HepG2 (cell line): ENCODE results near the gene SLC39A1. TPM values are rescaled to one million over a fixed set of nuclear protein-coding genes. Genes with fewer than 3 reads are reported as not detected.
A peak's percentile ranks its signal among the peaks of the same experiment; 100 is the strongest.

Experiments
- ATAC-seq: fragments of 200-7000 bp; cut with Tn5 transposase; 3 replicates; pipeline ENCODE4 v1.9.1; 2020; ENCODE audit warnings: mild to moderate bottlenecking, moderate library complexity
- BruUV-seq: library from RNA; stranded (reverse); fragments of 400-500 nt; replicated peaks from 2 replicates; lab custom pipeline; 2021; lab: Mats Ljungman, UMichigan
- CTCF ChIA-PET: fragments of 300-600 bp; formaldehyde crosslinking; extraction: SDS; loops from one replicate; lab custom pipeline; 2021; ENCODE audit warnings: low total read pairs, inconsistent platforms, low intra/inter-chr PET ratio; lab: Yijun Ruan, JAX
- POLR2A ChIA-PET: fragments of 350-600 bp; sonication (Branson Sonifier 250); formaldehyde crosslinking; loops from one replicate; lab custom pipeline; 2020; ENCODE audit warnings: antibody characterized with exemption, inconsistent platforms; lab: Yijun Ruan, JAX
- DNase-seq: peaks from one replicate; pipeline ENCODE4 v3.0.0-alpha.2; 2015; ENCODE audit warnings: low spot score
- FAIRE-seq: peaks from 3 replicates; lab custom pipeline; 2011; peaks lifted over from hg19 to GRCh38; lab: Jason Lieb, UNC
- H2AFZ ChIP-seq: one replicate; pipeline ENCODE4 v1.6.1; 2011; ENCODE audit warnings: low read length, inconsistent platforms
- H3K27ac ChIP-seq: fragments of 300-600 bp; 3 replicates; pipeline ENCODE4 v1.8.0; 2011; ENCODE audit warnings: mixed run types, mild to moderate bottlenecking, mixed read lengths, low read length, inconsistent platforms; ENCODE audit not compliant: insufficient read depth; ENCODE audit errors: extremely low read length
- H3K27me3 ChIP-seq, 2 experiments: fragments of 200-600 bp in 1 of 2; 2 replicates in 1 of 2; 3 replicates in 1 of 2; pipeline versions ENCODE4 v1.6.0 to v1.8.0; 2011; ENCODE audit warnings: low read length in 2 of 2, mild to moderate bottlenecking in 2 of 2, moderate library complexity in 2 of 2, inconsistent platforms in 1 of 2; ENCODE audit not compliant: insufficient read depth in 2 of 2, control insufficient read depth in 1 of 2
- H3K36me3 ChIP-seq, 2 experiments: fragments of 200-600 bp in 1 of 2; replicated peaks in 1 of 2; 2 replicates in 1 of 2; 3 replicates in 1 of 2; pipeline versions ENCODE4 v1.5.1 to v1.8.0; 2011; ENCODE audit warnings: low read length in 2 of 2, inconsistent platforms in 1 of 2; ENCODE audit not compliant: insufficient read depth in 2 of 2, control insufficient read depth in 1 of 2
- H3K4me1 ChIP-seq: 2 replicates; pipeline ENCODE4 v1.5.1; 2012; ENCODE audit warnings: low read length, inconsistent platforms; ENCODE audit not compliant: insufficient read depth
- H3K4me2 ChIP-seq: 2 replicates; pipeline ENCODE4 v1.6.0; 2011; ENCODE audit warnings: low read depth, low read length, inconsistent platforms
- H3K4me3 ChIP-seq, 3 experiments: fragments of 200-600 bp in 1 of 3; sonication (generic), shearing (Covaris generic) in 1 of 3; replicated peaks in 1 of 3; 2 replicates each; pipeline ENCODE4 v1.5.1; 2011 to 2016; ENCODE audit warnings: low read length in 3 of 3, inconsistent platforms in 2 of 3, low read depth in 2 of 3, mild to moderate bottlenecking in 2 of 3, control low read depth in 1 of 3, mixed read lengths in 1 of 3; ENCODE audit not compliant: insufficient read depth in 1 of 3
- H3K79me2 ChIP-seq: one replicate; pipeline ENCODE4 v1.6.1; 2011; ENCODE audit warnings: low read length, inconsistent platforms; ENCODE audit not compliant: insufficient read depth
- H3K9ac ChIP-seq: 2 replicates; pipeline ENCODE4 v1.6.0; 2011; ENCODE audit warnings: mild to moderate bottlenecking, low read depth, low read length, inconsistent platforms; ENCODE audit not compliant: insufficient read depth
- H3K9me3 ChIP-seq: 2 replicates; pipeline ENCODE4 v1.5.1; 2012; ENCODE audit warnings: mild to moderate bottlenecking, low read length
- H4K20me1 ChIP-seq: 2 replicates; pipeline ENCODE4 v1.6.0; 2011; ENCODE audit warnings: inconsistent platforms, mild to moderate bottlenecking, low read length, moderate library complexity; ENCODE audit not compliant: insufficient read depth
- CBX5 ChIP-seq: sonication (generic); formaldehyde crosslinking; IDR thresholded peaks from 2 replicates; pipeline ENCODE4 v1.4.0; 2020; ENCODE audit warnings: missing genetic modification reagents, borderline replicate concordance
- JUND ChIP-seq: sonication (generic); formaldehyde crosslinking; IDR thresholded peaks from 2 replicates; pipeline ENCODE4 v1.8.0; 2022; ENCODE audit warnings: mild to moderate bottlenecking, missing genetic modification reagents
- KLF11 ChIP-seq: IDR thresholded peaks from 2 replicates; pipeline ENCODE4 v1.6.1; 2016; ENCODE audit warnings: missing compliant biosample characterization
- NFIC ChIP-seq: IDR thresholded peaks from 2 replicates; pipeline ENCODE4 v1.6.1; 2012; ENCODE audit warnings: mild to moderate bottlenecking, low read length, inconsistent platforms
- NONO ChIP-seq, 2 experiments: fragments of 450-650 bp in 1 of 2; sonication (generic) in 1 of 2; formaldehyde crosslinking in 1 of 2; IDR thresholded peaks in 1 of 2; conservative IDR thresholded peaks in 1 of 2; 2 replicates each; pipeline versions ENCODE4 v1.6.1 to v1.8.0; 2017 to 2022; ENCODE audit warnings: mild to moderate bottlenecking in 1 of 2, missing genetic modification reagents in 1 of 2, moderate library complexity in 1 of 2
- POLR2AphosphoS5 ChIP-seq: IDR thresholded peaks from 2 replicates; pipeline ENCODE4 v1.6.1; 2012; ENCODE audit warnings: low read depth, low read length
- POLR2G ChIP-seq: fragments of 200-400 bp; formaldehyde crosslinking; IDR thresholded peaks from 2 replicates; pipeline ENCODE4 v1.6.1; 2018; ENCODE audit warnings: mild to moderate bottlenecking, low read depth, low read length, moderate library complexity
- RBM22 ChIP-seq: fragments of 200-400 bp; formaldehyde crosslinking; optimal IDR thresholded peaks from 2 replicates; pipeline ENCODE3; 2017; ENCODE audit warnings: mild to moderate bottlenecking, low read length, moderate library complexity
- ZNF225 ChIP-seq: sonication (generic); formaldehyde crosslinking; IDR thresholded peaks from 2 replicates; pipeline ENCODE4 v1.4.0; 2020; ENCODE audit warnings: mild to moderate bottlenecking, missing genetic modification reagents
- ZNF496 ChIP-seq: sonication (generic); formaldehyde crosslinking; IDR thresholded peaks from 2 replicates; pipeline ENCODE4 v1.8.1; 2023; ENCODE audit warnings: mild to moderate bottlenecking, moderate library complexity, missing genetic modification reagents; ENCODE audit not compliant: insufficient replicate concordance
- ZNF512 ChIP-seq: sonication (generic); formaldehyde crosslinking; IDR thresholded peaks from 2 replicates; pipeline ENCODE4 v1.4.0; 2020; ENCODE audit warnings: mild to moderate bottlenecking, missing genetic modification reagents
- WGBS: methylation state at CpG from one replicate; pipeline ENCODE4 v1.1.6; 2017; ENCODE audit warnings: low lambda C conversion rate; 5-methylcytosine and 5-hydroxymethylcytosine counted together
- in situ Hi-C: cut with HindIII; loops from 2 replicates; pipeline ENCODE4 v1.10.0; 2017; ENCODE audit warnings: low pct_unique_long_range_greater_than_20kb; ENCODE audit not compliant: extremely low pct_ligation_motif_present
- intact Hi-C: fragments of 100-400 bp; cut with micrococcal nuclease; formaldehyde crosslinking; loops from one replicate; pipeline ENCODE4 v1.10.0; 2022; ENCODE audit not compliant: unreplicated experiment
- polyA plus RNA-seq, 8 experiments: library from polyadenylated mRNA; depleted of rRNA in 3 of 8; stranded (reverse) in 7 of 8; unstranded in 1 of 8; fragments of >200 nt; fragmentation: Illumina TruSeq in 4 of 8; extraction: Trizol in 4 of 8; gene quantifications; 2 replicates each; pipeline versions ENCODE4 v1.2.1 to v1.2.3, GENCODE V29; 2011 to 2016; ENCODE audit warnings: low read depth in 4 of 8, missing spikeins in 1 of 8, mixed read lengths in 1 of 8; ENCODE audit not compliant: insufficient read depth in 1 of 8
- total RNA-seq, 5 experiments: library from RNA; depleted of rRNA; stranded (reverse); fragments of >200 nt; fragmentation: Illumina TruSeq; extraction: Trizol; gene quantifications; 2 replicates each; pipeline ENCODE4 v1.2.3, GENCODE V29; 2016; ENCODE audit warnings: low read depth in 1 of 5

The SLC39A1 gene
- total and polyA plus RNA-seq, 2 of the 13 experiments (the other 11 are each of a cell fraction or from before 2014, with no cell fraction given): 71.2 to 78.4 TPM

GRCh38 chr1:153973525-153973924, 10.2 kb upstream of the SLC39A1 start:
- 92% methylated on average over 7 of the region's 7 CpGs for WGBS
- H3K79me2 ChIP-seq: peaks cover 16% of the 10 kb centered on the region

More at GRCh38 chr1:153973525-153973924, 10.2 kb upstream of the SLC39A1 start:
- Histone ChIP-seq H3K4me2 (no peak overlapping the region), H2AFZ (no peak overlapping the region), H3K27ac (no peak overlapping the region), H3K9ac (no peak overlapping the region), H3K36me3 (peaks cover 1 to 19% of the 10 kb centered on the region in 2 experiments; a peak in 4 of 5 replicates), H4K20me1 (no peaks in the 10 kb centered on the region), H3K9me3 (no peaks in the 10 kb centered on the region), H3K4me3 (no peak overlapping the region), H3K4me1 (peaks cover 25% of the 10 kb centered on the region), H3K27me3 (no peaks in the 10 kb centered on the region)
- ChIA-PET CTCF (no interaction called here), POLR2A (interaction anchor here (1.5 kb wide), 1 partner anchor 10 kb away, joined by 5 read pairs; the partner anchor contains the start of gene SLC39A1)
- intact Hi-C loops: no loop called here
- TF ChIP-seq ZNF496 (CRISPR knock-in tag) (no peak), NONO (IDR thresholded peaks at IDR 0.05) (no peak), NONO (CRISPR knock-in tag; conservative IDR thresholded peaks at IDR 0.05) (no peak), CBX5 (CRISPR knock-in tag) (no peak), KLF11 (no peak), RBM22 (peak; percentile 75), ZNF512 (CRISPR knock-in tag) (no peak), POLR2AphosphoS5 (peak; percentile 44; the same call in 1 of the 2 replicates), ZNF225 (CRISPR knock-in tag) (no peak), NFIC (no peak), POLR2G (peak; percentile 47; the same call in 1 of the 2 replicates), JUND (CRISPR knock-in tag) (no peak)
- in situ Hi-C loops: no loop called here
- DNase-seq: no peak
- no peak for FAIRE-seq
- ATAC-seq: no peak
- no TSS peak for BruUV-seq
